Activated CD8-positive, alpha-beta memory T cell treated with anti-CD3 and anti-CD28 coated beads for 1 hour (primary cell): ENCODE data around the gene TAS2R40.
"Not testable (repeated sequence)": the region's sequence is repeated elsewhere in the genome, so short reads cannot be mapped to it uniquely, and the experiment has no call there.

ENCODE experiments used
- DNase-seq, 2 donors: peaks; one replicate each; pipeline ENCODE4 v3.0.0-alpha.2; 2020; ENCODE audit warnings: low read depth in 1 of 2; ENCODE audit errors: extremely low read depth in 1 of 2

TAS2R40 gene

GRCh38 chr7:143221737-143222136 is at the start of gene TAS2R40:
Gene TAS2R40, plus strand, starts transcription at chr7:143222037. Its CDS starts 42 bp downstream, at chr7:143222079.
- no peak for DNase-seq

GRCh38 chr7:143172354-143172753 is 49.5 kb upstream of the TAS2R40 start:
- no peak for DNase-seq

- DNase-seq: no peak
These were observed 45.7 kb upstream of the TAS2R40 start for GRCh38 chr7:143176128-143176527.

GRCh38 chr7:143177374-143178119 is 44.3 kb upstream of the TAS2R40 start:
- DNase-seq: no peak

GRCh38 chr7:143180771-143181170 is 41.1 kb upstream of the TAS2R40 start:
- not testable (repeated sequence) for DNase-seq

GRCh38 chr7:143181349-143181748 is 40.5 kb upstream of the TAS2R40 start:
- no peak for DNase-seq

- DNase-seq: no peak
These were observed 38.8 kb upstream of the TAS2R40 start, which contains the start of gene TAS2R39 for GRCh38 chr7:143183024-143183423. Gene TAS2R39, plus strand, starts transcription at chr7:143183419. Its CDS starts 0 bp downstream, at chr7:143183419.

- no peak for DNase-seq
These were observed 36.3 kb upstream of the TAS2R40 start for GRCh38 chr7:143185551-143185950.

GRCh38 chr7:143188994-143189393 is 32.8 kb upstream of the TAS2R40 start:
- DNase-seq: no peak

- no peak for DNase-seq
These were observed 28.0 kb upstream of the TAS2R40 start for GRCh38 chr7:143193880-143194279.

- DNase-seq: no peak
These were observed 22.8 kb upstream of the TAS2R40 start for GRCh38 chr7:143199040-143199439.

- no peak for DNase-seq
These were observed 19.7 kb upstream of the TAS2R40 start for GRCh38 chr7:143202161-143202560.

GRCh38 chr7:143203386-143203785 is 18.5 kb upstream of the TAS2R40 start:
- DNase-seq: no peak

GRCh38 chr7:143205560-143206293 is 16.1 kb upstream of the TAS2R40 start:
- DNase-seq: no peak

GRCh38 chr7:143210541-143210940 is 11.3 kb upstream of the TAS2R40 start:
- no peak for DNase-seq

- DNase-seq: not testable (repeated sequence)
These were observed 8.4 kb upstream of the TAS2R40 start for GRCh38 chr7:143213478-143213877.

GRCh38 chr7:143214789-143215679 is 6.8 kb upstream of the TAS2R40 start:
- peak; percentile 11 to 18 for DNase-seq

GRCh38 chr7:143216151-143216550 is 5.7 kb upstream of the TAS2R40 start:
- DNase-seq: no peak

- no peak for DNase-seq
These were observed 5.2 kb upstream of the TAS2R40 start for GRCh38 chr7:143216686-143217085.

- DNase-seq: no peak
These were observed 4.0 kb upstream of the TAS2R40 start for GRCh38 chr7:143217806-143218205.

- no peak for DNase-seq
These were observed 551 bp upstream of the TAS2R40 start for GRCh38 chr7:143221286-143221685.
